Esophagus muscularis mucosa (tissue), 4 donors: Measurements from ENCODE around the gene TSR2. TPM values are rescaled to one million over a fixed set of nuclear protein-coding genes. Genes with fewer than 3 reads are reported as not detected.

Experiments used
- DNase-seq: peaks from one replicate; pipeline ENCODE4 v3.0.0-alpha.2; 2017; ENCODE audit errors: extremely low spot score
- H3K27ac ChIP-seq, 4 donors: fragments of 200-600 bp; sonication (generic); replicated peaks in 1 of 4; 1 replicate in 3 of 4; 2 replicates in 1 of 4; pipeline ENCODE4 v1.5.1; 2016 to 2019; ENCODE audit warnings: mild to moderate bottlenecking in 1 of 4
- H3K27me3 ChIP-seq, 4 donors: fragments of 200-600 bp; sonication (generic); one replicate each; pipeline versions ENCODE4 v1.5.1 to v1.6.0; 2016 to 2019
- H3K36me3 ChIP-seq, 4 donors: fragments of 200-600 bp; sonication (generic); one replicate each; pipeline ENCODE4 v1.5.1; 2016 to 2019
- H3K4me1 ChIP-seq, 4 donors: fragments of 200-600 bp; sonication (generic); one replicate each; pipeline ENCODE4 v1.5.1; 2016 to 2019
- H3K4me3 ChIP-seq, 4 donors: fragments of 200-600 bp; sonication (generic); 1 replicate in 2 of 4; 2 replicates in 2 of 4; pipeline ENCODE4 v1.5.1; 2016 to 2019; ENCODE audit warnings: mild to moderate bottlenecking in 4 of 4, moderate library complexity in 1 of 4
- H3K9me3 ChIP-seq, 4 donors: fragments of 200-600 bp; sonication (generic); 1 replicate in 3 of 4; 2 replicates in 1 of 4; pipeline ENCODE4 v1.5.1; 2016 to 2019
- EP300 ChIP-seq: sonication (generic); formaldehyde crosslinking; IDR thresholded peaks from one replicate; pipeline ENCODE4 v1.6.1; 2017; ENCODE audit warnings: antibody characterized with exemption
- POLR2A ChIP-seq: fragments of 450-650 bp; IDR thresholded peaks from one replicate; pipeline ENCODE4 v1.6.1; 2017; ENCODE audit warnings: antibody characterized with exemption, moderate library complexity, mild to moderate bottlenecking, low read depth
- POLR2AphosphoS5 ChIP-seq, 2 donors: sonication (generic); formaldehyde crosslinking; IDR thresholded peaks; one replicate each; pipeline ENCODE4 v1.6.1; 2017; ENCODE audit warnings: antibody characterized with exemption in 2 of 2
- WGBS: methylation state at CpG from one replicate; pipeline ENCODE4 v1.1.5; 2018; 5-methylcytosine and 5-hydroxymethylcytosine counted together
- intact Hi-C: fragments of 100-400 bp; cut with DNase I; formaldehyde crosslinking; loops from one replicate; pipeline ENCODE4 v1.15.1; 2023
- total RNA-seq, 4 donors: library from RNA; depleted of rRNA; stranded (reverse); fragments of >200 nt; gene quantifications; one replicate each; pipeline versions ENCODE4 v1.1.0 to v1.2.1, GENCODE V29; 2016
- TF ChIP-seq, protein P1 (sequence below), 3 experiments: fragments of 200-600 bp in 2 of 3; fragments of 450-650 bp in 1 of 3; sonication (generic) in 2 of 3; IDR thresholded peaks; one replicate each; pipeline ENCODE4 v1.5.1; 2017 to 2019; ENCODE audit warnings: antibody characterized with exemption in 3 of 3, mild to moderate bottlenecking in 2 of 3, moderate library complexity in 1 of 3

The TSR2 gene
- total RNA-seq, 4 donors from 2014 or later: 28.2 to 34.0 (median 31.3) TPM

DNA sequence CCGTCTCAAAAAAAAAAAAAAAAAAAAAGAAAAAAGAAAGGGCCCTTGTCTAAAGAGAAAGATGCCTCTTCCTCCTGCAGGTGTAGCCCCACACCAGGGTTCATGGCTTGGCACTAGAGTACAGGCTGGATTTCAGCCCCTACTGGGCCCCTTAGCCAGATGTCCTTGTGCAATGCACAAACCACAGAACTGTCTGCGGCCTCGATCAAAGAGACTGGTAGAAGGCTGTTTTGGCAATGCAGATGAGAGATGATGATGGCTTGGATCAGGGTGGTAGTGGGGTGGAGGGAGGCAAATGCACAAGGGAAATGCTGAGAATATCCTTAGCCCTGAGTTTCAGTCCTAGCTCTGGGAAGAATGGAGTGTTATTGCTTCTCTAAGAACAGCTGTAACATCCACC is 26.5 kb upstream of the TSR2 start:
- Histone ChIP-seq H3K4me3 (no peak overlapping the region), H3K4me1 (no peaks in the 10 kb centered on the region), H3K36me3 (no peaks in the 10 kb centered on the region), H3K27ac (no peak overlapping the region), H3K27me3 (peaks cover 0 to 10% (median 0%) of the 10 kb centered on the region in 4 donors), H3K9me3 (no peaks in the 10 kb centered on the region)
- TF ChIP-seq, protein P1, sequence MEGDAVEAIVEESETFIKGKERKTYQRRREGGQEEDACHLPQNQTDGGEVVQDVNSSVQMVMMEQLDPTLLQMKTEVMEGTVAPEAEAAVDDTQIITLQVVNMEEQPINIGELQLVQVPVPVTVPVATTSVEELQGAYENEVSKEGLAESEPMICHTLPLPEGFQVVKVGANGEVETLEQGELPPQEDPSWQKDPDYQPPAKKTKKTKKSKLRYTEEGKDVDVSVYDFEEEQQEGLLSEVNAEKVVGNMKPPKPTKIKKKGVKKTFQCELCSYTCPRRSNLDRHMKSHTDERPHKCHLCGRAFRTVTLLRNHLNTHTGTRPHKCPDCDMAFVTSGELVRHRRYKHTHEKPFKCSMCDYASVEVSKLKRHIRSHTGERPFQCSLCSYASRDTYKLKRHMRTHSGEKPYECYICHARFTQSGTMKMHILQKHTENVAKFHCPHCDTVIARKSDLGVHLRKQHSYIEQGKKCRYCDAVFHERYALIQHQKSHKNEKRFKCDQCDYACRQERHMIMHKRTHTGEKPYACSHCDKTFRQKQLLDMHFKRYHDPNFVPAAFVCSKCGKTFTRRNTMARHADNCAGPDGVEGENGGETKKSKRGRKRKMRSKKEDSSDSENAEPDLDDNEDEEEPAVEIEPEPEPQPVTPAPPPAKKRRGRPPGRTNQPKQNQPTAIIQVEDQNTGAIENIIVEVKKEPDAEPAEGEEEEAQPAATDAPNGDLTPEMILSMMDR (IDR thresholded peaks at IDR 0.05): no peak
- TF ChIP-seq POLR2AphosphoS5 (IDR thresholded peaks at IDR 0.05) (no peak), EP300 (no peak), POLR2A (no peak)
- 76% methylated on average over 3 of the region's 3 CpGs for WGBS
- no peak for DNase-seq
- intact Hi-C loops: no loop called here

DNA sequence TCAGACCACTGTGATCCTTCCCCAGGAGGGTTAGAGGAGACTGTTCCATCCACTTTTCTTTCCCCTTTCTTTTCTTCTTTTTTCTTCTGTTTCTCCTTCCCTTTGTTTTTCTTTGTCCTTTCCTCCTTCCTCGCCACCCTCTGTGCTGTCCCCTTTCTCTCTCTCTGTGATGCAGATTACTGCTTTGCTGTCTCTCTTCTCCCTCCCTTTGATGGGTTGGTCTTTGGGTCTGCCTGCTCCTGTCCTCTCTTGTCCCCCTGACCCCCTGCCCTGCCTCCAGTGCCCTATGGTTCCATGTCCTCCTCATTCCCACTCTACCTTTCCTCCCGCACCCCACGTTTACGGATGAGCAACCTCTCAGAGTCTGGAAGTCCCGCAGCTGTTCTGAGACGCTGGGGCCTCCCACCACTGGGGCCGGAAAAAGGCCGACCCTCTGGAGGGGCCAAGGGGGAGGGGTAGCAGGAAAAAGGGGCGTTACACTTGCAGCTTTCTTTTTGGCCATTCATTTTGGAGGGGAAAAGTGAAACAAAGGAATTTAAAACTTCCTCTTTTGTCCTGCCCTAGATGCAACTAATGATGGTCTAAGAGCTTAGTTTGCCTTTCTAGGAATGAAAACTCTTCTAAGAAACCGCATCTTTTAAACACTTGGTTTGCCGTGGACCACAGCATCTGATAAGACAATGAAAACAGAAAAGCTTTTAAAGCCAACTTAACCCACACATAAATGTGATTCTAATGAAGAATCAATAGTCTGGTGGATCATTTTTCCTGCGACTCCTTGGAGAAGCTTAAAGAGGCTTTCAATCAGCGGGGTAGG is 24.5 kb upstream of the TSR2 start:
- no peaks in the 10 kb centered on the region for H3K9me3 ChIP-seq
- no peak overlapping the region for H3K4me3 ChIP-seq
- H3K27ac ChIP-seq: no peak overlapping the region
- peaks cover 0 to 10% (median 0%) of the 10 kb centered on the region in 4 donors for H3K27me3 ChIP-seq
- H3K4me1 ChIP-seq: peaks cover 0 to 3% (median 0%) of the 10 kb centered on the region in 4 donors
- WGBS: 44% methylated on average over 13 of the region's 13 CpGs
- intact Hi-C loops: no loop called here
- DNase-seq: no peak
- H3K36me3 ChIP-seq: no peaks in the 10 kb centered on the region
- no peak for TF ChIP-seq POLR2A

DNA sequence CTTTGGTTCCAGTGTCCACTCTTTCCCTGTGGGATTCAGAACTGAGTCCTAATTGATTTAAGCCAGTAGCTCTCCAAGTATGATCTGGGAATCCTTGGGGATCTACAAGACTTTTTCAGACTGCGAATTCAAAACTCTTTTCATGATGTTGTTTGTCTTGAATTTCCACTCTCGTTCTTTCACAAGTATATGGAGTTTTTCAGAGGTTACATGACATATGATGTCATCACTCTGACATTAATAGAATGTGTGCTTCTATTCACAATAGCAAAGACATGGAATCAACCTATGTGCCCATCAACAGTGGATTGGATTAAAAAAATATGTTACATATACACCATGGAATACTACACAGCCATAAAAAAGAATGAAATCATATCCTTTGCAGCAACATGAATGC is 23.2 kb upstream of the TSR2 start:
- 66% methylated on average over 2 of the region's 2 CpGs for WGBS
- Histone ChIP-seq H3K36me3 (no peaks in the 10 kb centered on the region), H3K4me1 (peaks cover 0 to 3% (median 0%) of the 10 kb centered on the region in 4 donors), H3K4me3 (no peak overlapping the region), H3K27me3 (peaks cover 0 to 10% (median 0%) of the 10 kb centered on the region in 4 donors), H3K9me3 (no peaks in the 10 kb centered on the region), H3K27ac (no peak overlapping the region)
- DNase-seq: no peak
- no peak for TF ChIP-seq EP300
- no peak for TF ChIP-seq POLR2A
- TF ChIP-seq POLR2AphosphoS5 (IDR thresholded peaks at IDR 0.05): no peak
- TF ChIP-seq, protein P1 (IDR thresholded peaks at IDR 0.05): no peak
- intact Hi-C loops: no loop called here

DNA sequence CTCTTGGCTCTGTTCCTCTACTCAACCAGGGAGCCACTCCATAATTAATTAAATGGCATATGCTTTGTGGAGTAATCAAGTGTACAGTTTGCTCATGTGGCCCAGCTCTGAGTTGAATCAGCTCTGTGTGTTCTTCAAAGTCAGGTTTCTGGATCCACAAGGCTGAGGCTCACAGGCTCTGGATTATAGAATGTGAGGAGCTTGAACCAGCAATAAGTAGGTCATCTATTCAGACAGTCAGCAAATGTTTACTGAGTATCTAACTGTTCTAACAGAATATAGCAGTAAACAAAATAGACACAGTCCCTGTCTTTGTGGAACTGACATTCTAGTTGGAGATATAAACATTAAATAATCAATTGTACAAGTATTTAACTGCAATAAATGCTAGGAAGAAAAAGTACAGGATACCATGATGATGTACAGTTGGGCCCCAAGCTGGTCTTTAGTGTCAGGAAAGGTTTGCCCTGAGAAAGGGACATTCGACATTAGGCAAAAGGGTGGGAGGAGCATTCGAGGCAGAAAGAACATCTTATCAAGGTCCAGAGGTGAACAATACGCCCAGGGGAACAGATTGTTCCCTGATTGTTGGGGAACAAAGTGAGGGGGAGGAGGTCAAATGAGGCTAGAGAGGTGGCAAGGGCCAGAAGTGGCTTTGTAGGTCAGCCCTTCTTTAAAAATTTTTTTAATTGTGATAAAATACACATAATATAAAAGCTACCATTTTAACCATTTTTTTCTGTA is 20.5 kb upstream of the TSR2 start:
- intact Hi-C loops: no loop called here
- no peak for DNase-seq
- Histone ChIP-seq H3K9me3 (no peaks in the 10 kb centered on the region), H3K4me1 (peaks cover 0 to 3% (median 0%) of the 10 kb centered on the region in 4 donors), H3K27me3 (peaks cover 0 to 3% (median 0%) of the 10 kb centered on the region in 4 donors), H3K4me3 (no peak overlapping the region), H3K36me3 (no peaks in the 10 kb centered on the region), H3K27ac (no peak overlapping the region)
- no peak for TF ChIP-seq EP300
- TF ChIP-seq, protein P1 (IDR thresholded peaks at IDR 0.05): no peak
- no peak for TF ChIP-seq POLR2AphosphoS5 (IDR thresholded peaks at IDR 0.05)
- TF ChIP-seq POLR2A: no peak
- WGBS: 49% methylated on average over 3 of the region's 3 CpGs

DNA sequence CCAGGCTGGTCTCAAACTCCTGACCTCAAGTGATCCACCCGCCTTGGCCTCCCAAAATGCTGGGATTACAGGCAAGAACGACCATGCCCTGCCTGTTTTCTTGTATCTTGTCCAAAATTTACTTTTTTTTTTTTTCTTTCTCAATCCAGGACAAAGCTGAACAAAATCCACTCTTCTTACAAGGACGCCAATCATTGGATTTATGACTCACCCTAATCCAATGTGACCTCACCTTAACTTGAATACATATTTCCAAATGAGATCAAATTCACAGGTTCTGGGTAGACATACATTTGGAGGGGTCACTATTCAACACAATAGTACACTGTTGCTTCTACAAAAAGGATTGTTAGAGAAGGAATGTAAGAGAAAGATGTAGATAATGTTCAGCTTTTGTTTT is 18.0 kb upstream of the TSR2 start:
- H3K4me3 ChIP-seq: no peak overlapping the region
- no peak overlapping the region for H3K27ac ChIP-seq
- H3K9me3 ChIP-seq: no peaks in the 10 kb centered on the region
- DNase-seq: no peak
- peaks cover 0 to 3% (median 0%) of the 10 kb centered on the region in 4 donors for H3K4me1 ChIP-seq
- TF ChIP-seq EP300 (no peak), POLR2AphosphoS5 (IDR thresholded peaks at IDR 0.05) (no peak), POLR2A (no peak)
- TF ChIP-seq, protein P1 (IDR thresholded peaks at IDR 0.05): no peak
- intact Hi-C loops: no loop called here
- H3K36me3 ChIP-seq: no peaks in the 10 kb centered on the region
- WGBS: 87% methylated on average over 3 of the region's 3 CpGs
- H3K27me3 ChIP-seq: no peaks in the 10 kb centered on the region
